Activated naive CD4-positive, alpha-beta T cell treated with anti-CD3 and anti-CD28 coated beads, Interleukin-2, amount 10 ng/mL, durations not matched to agents 7 days and 5 days (primary cell): ENCODE results near the gene HCFC1.
A peak's percentile ranks its signal among the peaks of the same experiment; 100 is the strongest.

ENCODE experiments used
- CTCF ChIA-PET: fragments of 350-600 bp; sonication (Branson Sonifier 250); formaldehyde crosslinking; loops from one replicate; lab custom pipeline; 2021; ENCODE audit warnings: antibody characterized with exemption; lab: Charles Lee
- DNase-seq: peaks from one replicate; pipeline ENCODE4 v3.0.0-alpha.2; 2020
- H3K27ac Mint-ChIP-seq: one replicate; pipeline ENCODE4 v1.8.0; 2021; ENCODE audit warnings: mild to moderate bottlenecking, moderate library complexity, mixed read lengths
- H3K27me3 Mint-ChIP-seq: one replicate; pipeline ENCODE4 v1.8.0; 2021; ENCODE audit warnings: mild to moderate bottlenecking, mixed read lengths
- H3K36me3 Mint-ChIP-seq: one replicate; pipeline ENCODE4 v1.8.0; 2021; ENCODE audit warnings: mixed read lengths
- H3K4me1 Mint-ChIP-seq: one replicate; pipeline ENCODE4 v1.8.0; 2021; ENCODE audit warnings: mixed read lengths
- H3K4me3 Mint-ChIP-seq: one replicate; pipeline ENCODE4 v1.8.0; 2021; ENCODE audit warnings: mild to moderate bottlenecking, moderate library complexity, mixed read lengths
- H3K9me3 Mint-ChIP-seq: one replicate; pipeline ENCODE4 v1.8.0; 2021; ENCODE audit warnings: mixed read lengths

Gene HCFC1

DNA sequence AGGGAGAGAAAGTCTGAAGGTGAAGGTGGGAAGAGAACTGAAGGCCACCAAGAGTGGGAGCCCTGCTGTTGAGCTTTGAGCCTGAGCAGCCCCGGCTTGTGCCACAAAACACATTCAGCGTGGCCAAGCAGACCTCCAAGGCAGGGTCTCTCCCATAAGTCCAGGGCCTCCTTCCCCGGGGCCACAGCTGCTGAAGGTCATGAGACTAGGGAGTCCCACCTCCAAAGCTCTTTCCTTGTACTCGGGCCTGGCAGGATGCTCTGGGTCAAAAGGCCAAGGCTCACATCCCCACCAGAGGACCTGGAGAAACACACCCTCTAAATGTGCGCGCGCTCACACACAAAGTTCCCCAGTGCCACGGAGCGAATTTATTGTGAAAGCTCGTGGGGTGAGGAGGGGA is 42.0 kb downstream of the HCFC1 start:
- DNase-seq: no peak
- Mint-ChIP-seq H3K9me3 (no peaks in the 10 kb centered on the region), H3K36me3 (peaks cover 21% of the 10 kb centered on the region), H3K27me3 (no peaks in the 10 kb centered on the region), H3K4me1 (peaks cover 33% of the 10 kb centered on the region), H3K4me3 (peak overlapping the region; percentile 94), H3K27ac (peak overlapping the region; percentile 37)
- CTCF ChIA-PET: interaction anchor here (14.7 kb wide), 1 partner anchor 19 kb away, joined by 241 read pairs; the partner anchor contains the start of gene RENBP

- H3K4me3 Mint-ChIP-seq: peak overlapping the region; percentile 94
- H3K27me3 Mint-ChIP-seq: no peaks in the 10 kb centered on the region
- no peaks in the 10 kb centered on the region for H3K9me3 Mint-ChIP-seq
- no peak for DNase-seq
- H3K27ac Mint-ChIP-seq: peak overlapping the region; percentile 97
- CTCF ChIA-PET: interaction anchor here (14.7 kb wide), 1 partner anchor 19 kb away, joined by 241 read pairs; the partner anchor contains the start of gene RENBP
- peaks cover 28% of the 10 kb centered on the region for H3K36me3 Mint-ChIP-seq
- peaks cover 32% of the 10 kb centered on the region for H3K4me1 Mint-ChIP-seq
Observed at GRCh38 chrX:153928846-153929245, 42.8 kb downstream of the HCFC1 start.

DNA sequence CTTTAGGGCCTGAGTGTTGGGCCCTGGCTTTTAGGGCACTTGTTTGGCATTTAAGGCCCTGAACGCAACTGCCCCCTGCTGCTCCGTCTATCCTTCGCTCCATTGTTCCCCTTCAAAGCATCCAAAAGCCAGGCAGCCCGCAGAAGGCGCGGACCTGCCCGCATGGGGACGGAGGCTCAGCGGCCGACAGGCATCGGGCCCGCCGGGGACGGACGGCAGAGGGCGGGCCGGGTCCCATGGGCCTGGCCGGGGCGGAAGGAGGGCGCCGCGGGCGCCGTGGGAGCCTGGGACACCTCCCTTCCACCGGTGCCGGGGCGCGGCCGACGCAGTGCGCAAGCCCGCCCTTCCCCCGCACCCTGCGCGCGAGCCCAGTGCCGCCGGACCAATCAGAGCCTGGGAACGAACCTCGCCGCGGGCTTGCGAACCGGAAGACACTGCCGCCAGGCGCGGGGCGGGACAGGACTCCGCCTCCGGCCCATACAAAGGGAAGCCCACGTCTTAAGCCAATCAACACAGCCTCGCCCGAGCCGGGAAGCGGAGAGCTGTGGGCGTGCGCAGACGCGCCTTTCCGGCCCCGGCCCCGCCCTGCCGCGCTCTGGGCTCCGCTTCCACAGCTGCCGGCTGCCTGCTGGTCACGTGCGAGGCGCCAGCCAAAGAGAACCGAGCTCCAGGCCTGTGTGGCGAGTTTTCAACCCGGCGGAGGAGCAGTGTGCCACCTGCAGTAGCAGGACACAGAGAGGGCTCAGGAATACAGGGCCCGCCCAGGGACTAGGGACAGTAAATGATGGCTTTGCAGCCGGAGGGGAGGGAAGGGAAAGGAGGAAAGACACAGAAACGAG is 43.5 kb downstream of the HCFC1 start:
- Mint-ChIP-seq H3K36me3 (peaks cover 28% of the 10 kb centered on the region), H3K27ac (peak overlapping the region; percentile 99), H3K4me1 (peaks cover 35% of the 10 kb centered on the region), H3K27me3 (no peaks in the 10 kb centered on the region), H3K9me3 (no peaks in the 10 kb centered on the region), H3K4me3 (peak overlapping the region; percentile 94)
- CTCF ChIA-PET: interaction anchor here (14.7 kb wide), 1 partner anchor 20 kb away, joined by 241 read pairs; the partner anchor contains the start of gene RENBP
- peak; percentile 94 for DNase-seq

- H3K4me1 Mint-ChIP-seq: peaks cover 36% of the 10 kb centered on the region
- DNase-seq: no peak
- H3K36me3 Mint-ChIP-seq: peaks cover 29% of the 10 kb centered on the region
- peak overlapping the region; percentile 86 for H3K4me3 Mint-ChIP-seq
- H3K27ac Mint-ChIP-seq: peak overlapping the region; percentile 99
- H3K9me3 Mint-ChIP-seq: no peaks in the 10 kb centered on the region
- no peaks in the 10 kb centered on the region for H3K27me3 Mint-ChIP-seq
- CTCF ChIA-PET: interaction anchor here (14.7 kb wide), 1 partner anchor 21 kb away, joined by 241 read pairs; the partner anchor contains the start of gene RENBP
Observed at GRCh38 chrX:153927672-153927921, 44.0 kb downstream of the HCFC1 start.

GRCh38 chrX:153926858-153927671 is 44.6 kb downstream of the HCFC1 start:
- Mint-ChIP-seq H3K4me1 (peaks cover 41% of the 10 kb centered on the region), H3K9me3 (no peaks in the 10 kb centered on the region), H3K27me3 (no peaks in the 10 kb centered on the region), H3K27ac (peak overlapping the region; percentile 99), H3K4me3 (peak overlapping the region; percentile 86), H3K36me3 (peaks cover 35% of the 10 kb centered on the region)
- peak; percentile 85 for DNase-seq
- CTCF ChIA-PET: interaction anchor here (14.7 kb wide), 1 partner anchor 21 kb away, joined by 241 read pairs; the partner anchor contains the start of gene RENBP

- H3K4me1 Mint-ChIP-seq: peaks cover 41% of the 10 kb centered on the region
- H3K4me3 Mint-ChIP-seq: peak overlapping the region; percentile 86
- no peaks in the 10 kb centered on the region for H3K9me3 Mint-ChIP-seq
- DNase-seq: no peak
- peaks cover 34% of the 10 kb centered on the region for H3K36me3 Mint-ChIP-seq
- H3K27me3 Mint-ChIP-seq: no peaks in the 10 kb centered on the region
- CTCF ChIA-PET: interaction anchor here (14.7 kb wide), 1 partner anchor 22 kb away, joined by 241 read pairs; the partner anchor contains the start of gene RENBP
- peak overlapping the region; percentile 99 for H3K27ac Mint-ChIP-seq
Observed at GRCh38 chrX:153926552-153926857, 45.1 kb downstream of the HCFC1 start.

GRCh38 chrX:153925739-153926551 is 45.7 kb downstream of the HCFC1 start, which contains the start of gene ARHGAP4:
ARHGAP4 (minus strand) TSS chrX:153926264; CDS start chrX:153926202, 62 bp downstream.
- Mint-ChIP-seq H3K36me3 (peaks cover 31% of the 10 kb centered on the region), H3K4me1 (peaks cover 38% of the 10 kb centered on the region), H3K9me3 (no peaks in the 10 kb centered on the region), H3K27me3 (no peaks in the 10 kb centered on the region), H3K4me3 (peak within 1 kb of the TSS; percentile 94), H3K27ac (peak within 1 kb of the TSS; percentile 99)
- CTCF ChIA-PET: interaction anchor here (1.1 to 14.7 kb wide), 2 partner anchors 22 to 48 kb away, joined by 3 to 241 read pairs; partner anchors contain the start of gene RENBP
- peak; percentile 63 for DNase-seq

DNA sequence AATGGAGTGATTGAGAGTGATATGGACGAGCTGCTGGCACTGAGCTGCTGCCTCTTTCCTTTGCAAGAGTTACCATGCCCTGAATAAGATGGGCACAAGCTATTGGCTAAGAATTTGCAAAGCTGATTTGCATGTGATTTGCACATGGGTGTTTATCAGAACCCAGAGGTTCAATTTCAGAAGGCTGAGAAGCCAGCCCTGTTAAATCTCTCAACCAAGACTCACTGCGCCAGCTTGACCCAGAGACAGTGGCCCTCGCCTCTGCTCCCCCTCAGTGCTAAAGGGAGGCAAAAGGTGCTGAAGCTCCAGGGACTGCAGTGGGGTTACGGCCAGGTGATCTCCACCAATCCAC is 46.3 kb downstream of the HCFC1 start:
- Mint-ChIP-seq H3K9me3 (no peaks in the 10 kb centered on the region), H3K27me3 (no peaks in the 10 kb centered on the region), H3K27ac (peak overlapping the region; percentile 96), H3K4me1 (peaks cover 32% of the 10 kb centered on the region), H3K36me3 (peaks cover 29% of the 10 kb centered on the region), H3K4me3 (peak overlapping the region; percentile 94)
- CTCF ChIA-PET: interaction anchor here (1.1 to 14.7 kb wide), 3 partner anchors 8 to 49 kb away, joined by 3 to 241 read pairs (median 7); partner anchors contain the start of gene RENBP
- no peak for DNase-seq

- Mint-ChIP-seq H3K27ac (peak overlapping the region; percentile 96), H3K4me3 (peak overlapping the region; percentile 94), H3K9me3 (no peaks in the 10 kb centered on the region), H3K4me1 (peaks cover 31% of the 10 kb centered on the region), H3K36me3 (peaks cover 36% of the 10 kb centered on the region), H3K27me3 (no peaks in the 10 kb centered on the region)
- peak; percentile 64 for DNase-seq
- CTCF ChIA-PET: interaction anchor here (0.7 to 14.7 kb wide), 7 partner anchors 9 to 115 kb away, joined by 3 to 241 read pairs (median 5); partner anchors contain the start of gene RENBP
Observed at GRCh38 chrX:153924149-153924861, 47.3 kb downstream of the HCFC1 start.

DNA sequence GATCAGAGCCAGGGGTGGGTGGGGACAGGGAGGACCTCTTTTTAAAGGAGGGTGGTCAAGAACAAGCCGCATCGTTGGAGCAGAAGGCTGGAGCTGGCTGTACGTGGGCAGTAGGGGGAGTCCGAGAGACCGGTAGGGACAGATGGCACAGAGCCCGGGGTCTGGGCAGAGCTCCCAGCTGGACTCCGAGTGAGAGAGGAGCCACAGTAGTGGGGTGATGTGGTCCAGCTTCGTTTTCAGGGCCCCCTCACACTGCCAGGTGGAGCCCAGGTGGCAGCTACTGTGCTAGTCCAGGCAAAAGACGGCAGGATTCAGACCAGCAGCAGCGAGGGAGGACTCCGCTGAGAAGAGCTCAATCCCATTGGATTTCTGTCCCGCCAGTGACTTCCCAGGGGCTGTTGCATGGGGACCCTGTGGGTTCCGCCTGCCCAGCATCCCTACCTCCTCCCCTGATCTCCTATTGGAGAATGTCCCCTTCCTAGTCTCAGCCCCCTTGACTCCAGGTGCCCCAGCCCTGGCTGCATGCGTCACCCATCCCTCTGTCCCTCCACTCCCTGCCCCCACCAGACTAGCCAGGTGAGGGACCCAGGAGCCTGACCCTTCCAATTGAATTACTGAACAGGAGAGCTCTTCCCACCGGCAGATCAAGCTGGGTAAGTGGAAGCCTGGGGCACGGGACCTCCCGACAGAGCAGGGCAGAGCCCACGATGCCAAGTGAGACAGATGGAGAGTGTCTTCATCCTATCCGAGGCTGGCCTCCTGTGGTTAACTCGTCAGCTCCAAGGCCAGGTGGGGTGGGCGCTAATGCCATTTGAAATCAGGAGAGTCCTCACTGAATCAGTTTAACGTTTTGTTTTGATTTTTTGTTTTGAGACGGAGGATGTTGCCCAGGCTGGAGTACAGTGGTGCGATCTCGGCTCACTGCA is 48.4 kb downstream of the HCFC1 start:
- CTCF ChIA-PET: interaction anchor here (1.1 to 14.7 kb wide), 5 partner anchors 10 to 46 kb away, joined by 3 to 241 read pairs (median 7); partner anchors contain the start of gene RENBP
- Mint-ChIP-seq H3K4me3 (peak overlapping the region; percentile 94), H3K36me3 (peaks cover 33% of the 10 kb centered on the region), H3K9me3 (no peaks in the 10 kb centered on the region), H3K4me1 (peaks cover 23% of the 10 kb centered on the region), H3K27me3 (no peaks in the 10 kb centered on the region), H3K27ac (peak overlapping the region; percentile 81)
- no peak for DNase-seq

DNA sequence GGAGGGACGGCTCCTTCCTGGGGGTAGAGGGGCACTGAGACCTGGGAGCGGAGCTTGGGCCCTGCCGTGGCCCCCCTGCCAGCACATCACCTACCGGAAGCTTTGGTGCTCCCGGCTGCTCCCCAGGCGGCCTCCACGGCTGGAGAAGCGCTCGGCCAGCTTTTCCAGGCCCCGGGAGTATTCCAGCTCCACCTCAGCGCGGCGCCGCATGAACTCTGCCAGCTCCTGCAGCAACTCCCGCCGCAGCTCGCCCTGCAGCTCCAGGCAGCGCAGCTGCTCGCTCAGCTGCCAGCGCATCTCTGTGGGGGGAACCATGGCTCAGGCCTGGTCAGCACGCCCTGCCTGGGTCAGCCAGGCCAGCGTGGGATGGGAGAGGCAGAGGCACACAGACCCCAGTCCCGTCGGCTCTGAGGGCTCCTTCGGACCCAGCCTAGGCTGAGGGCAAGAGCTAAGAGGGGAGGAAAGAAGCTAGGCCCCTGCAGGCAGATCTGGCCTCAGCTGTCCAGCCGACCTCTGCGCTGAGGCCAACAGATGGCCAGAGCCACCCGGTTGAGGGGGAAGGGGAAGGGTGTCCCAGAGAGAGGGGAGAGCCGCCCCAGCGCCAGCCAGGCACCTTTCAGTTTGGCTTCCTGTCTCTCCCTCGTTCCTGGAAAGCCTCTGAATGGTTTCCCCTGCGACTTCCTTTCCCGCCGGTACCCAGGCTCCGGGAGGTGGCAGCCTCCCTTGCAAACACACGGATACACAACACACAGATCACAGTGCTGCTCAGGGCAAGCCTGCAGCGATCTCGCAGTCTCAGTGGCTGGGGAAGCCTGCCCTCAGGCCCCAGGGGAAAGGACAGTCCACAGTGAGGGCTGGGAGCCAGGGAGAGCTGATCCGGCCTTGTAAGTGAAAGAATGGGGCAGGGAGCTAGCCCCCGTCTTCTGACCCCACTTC is 49.8 kb downstream of the HCFC1 start:
- H3K4me3 Mint-ChIP-seq: peak overlapping the region; percentile 94
- H3K36me3 Mint-ChIP-seq: peaks cover 40% of the 10 kb centered on the region
- DNase-seq: peak; percentile 47
- peak overlapping the region; percentile 81 for H3K27ac Mint-ChIP-seq
- CTCF ChIA-PET: interaction anchor here (0.7 to 14.7 kb wide), 3 partner anchors 9 to 43 kb away, joined by 3 to 241 read pairs (median 5); partner anchors contain the start of gene RENBP
- H3K9me3 Mint-ChIP-seq: no peaks in the 10 kb centered on the region
- H3K27me3 Mint-ChIP-seq: no peaks in the 10 kb centered on the region
- peaks cover 23% of the 10 kb centered on the region for H3K4me1 Mint-ChIP-seq
